M059J (cell line): ENCODE results near the gene B3GALT6. TPM values are rescaled to one million over a fixed set of nuclear protein-coding genes. Genes with fewer than 3 reads are reported as not detected.
A peak's percentile ranks its signal among the peaks of the same experiment; 100 is the strongest.
"Not testable (repeated sequence)": the region's sequence is repeated elsewhere in the genome, so short reads cannot be mapped to it uniquely, and the experiment has no call there.

Source experiments
- DNase-seq: peaks from one replicate; pipeline ENCODE4 v3.0.0-alpha.2; 2012; ENCODE audit warnings: low read depth
- total RNA-seq: library from RNA; depleted of rRNA; stranded (reverse); fragments of >200 nt; shearing (Covaris generic); gene quantifications from 2 replicates; pipeline ENCODE4 v1.2.3, GENCODE V29; 2014; rRNA removed

Gene B3GALT6
- total RNA-seq: 17.4 and 30.1 TPM in 2 replicates

- DNase-seq: no peak
These were observed at the start of gene B3GALT6 for GRCh38 chr1:1232208-1232795. B3GALT6 (plus strand) TSS chr1:1232237; CDS start chr1:1232279, 42 bp downstream.

GRCh38 chr1:1182491-1183220 is 49.4 kb upstream of the B3GALT6 start:
- DNase-seq: no peak

- DNase-seq: no peak
These were observed 48.8 kb upstream of the B3GALT6 start for GRCh38 chr1:1183221-1183747.

- no peak for DNase-seq
These were observed 47.9 kb upstream of the B3GALT6 start for GRCh38 chr1:1183833-1184775.

GRCh38 chr1:1185101-1185765 is 46.8 kb upstream of the B3GALT6 start:
- DNase-seq: no peak

- peak; percentile 40 for DNase-seq
These were observed 44.1 kb upstream of the B3GALT6 start for GRCh38 chr1:1187938-1188337.

GRCh38 chr1:1189111-1189510 is 42.9 kb upstream of the B3GALT6 start:
- no peak for DNase-seq

- no peak for DNase-seq
These were observed 40.3 kb upstream of the B3GALT6 start for GRCh38 chr1:1191734-1192133.

- no peak for DNase-seq
These were observed 37.3 kb upstream of the B3GALT6 start for GRCh38 chr1:1194723-1195122.

- DNase-seq: not testable (repeated sequence)
These were observed 36.3 kb upstream of the B3GALT6 start for GRCh38 chr1:1195726-1196125.

- no peak for DNase-seq
These were observed 35.4 kb upstream of the B3GALT6 start for GRCh38 chr1:1196431-1197187.

GRCh38 chr1:1197188-1197500 is 34.9 kb upstream of the B3GALT6 start:
- DNase-seq: no peak

- DNase-seq: no peak
These were observed 34.2 kb upstream of the B3GALT6 start for GRCh38 chr1:1197551-1198422.

- peak; percentile 25 for DNase-seq
These were observed 33.5 kb upstream of the B3GALT6 start for GRCh38 chr1:1198423-1199140.

GRCh38 chr1:1199141-1199960 is 32.7 kb upstream of the B3GALT6 start:
- DNase-seq: no peak

- no peak for DNase-seq
These were observed 31.8 kb upstream of the B3GALT6 start for GRCh38 chr1:1199961-1200875.
